ENCODE results near the gene C1orf87.
"Not testable (repeated sequence)": the region's sequence is repeated elsewhere in the genome, so short reads cannot be mapped to it uniquely, and the experiment has no call there.

Gene C1orf87

DNA sequence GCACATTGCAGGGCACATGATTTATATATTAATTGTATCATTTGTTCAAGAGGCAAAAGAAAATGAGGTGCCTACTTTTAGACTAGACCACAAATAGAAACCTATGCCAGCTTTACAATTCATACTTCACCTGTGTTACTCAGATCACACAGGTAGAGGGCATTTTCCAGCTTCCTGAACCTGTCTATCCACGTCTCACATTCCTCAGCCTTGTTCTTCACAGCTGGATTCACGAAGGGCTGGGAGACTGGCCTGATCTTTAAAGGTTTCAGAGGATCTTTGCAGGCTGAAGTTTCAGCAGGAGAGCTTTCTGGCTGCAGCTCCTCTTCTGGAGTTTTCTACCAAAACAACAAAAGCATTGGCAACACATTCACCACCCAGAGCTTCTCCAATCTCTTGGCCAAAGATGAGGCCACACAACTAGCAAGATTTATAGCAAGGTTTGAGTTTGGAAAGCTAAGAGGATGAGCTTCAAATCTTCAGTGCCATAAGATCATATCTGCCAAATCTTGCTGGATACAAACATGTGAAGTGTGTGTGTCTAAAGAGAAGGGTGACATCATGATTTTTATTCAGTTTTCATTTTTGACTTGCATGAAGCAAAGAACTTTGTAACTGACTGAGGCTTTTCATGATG is 76.0 kb downstream of the C1orf87 start:
- no peak for DNase-seq (ENCODE audit: low read depth in 4 of 4, low spot score in 1 of 4)

DNA sequence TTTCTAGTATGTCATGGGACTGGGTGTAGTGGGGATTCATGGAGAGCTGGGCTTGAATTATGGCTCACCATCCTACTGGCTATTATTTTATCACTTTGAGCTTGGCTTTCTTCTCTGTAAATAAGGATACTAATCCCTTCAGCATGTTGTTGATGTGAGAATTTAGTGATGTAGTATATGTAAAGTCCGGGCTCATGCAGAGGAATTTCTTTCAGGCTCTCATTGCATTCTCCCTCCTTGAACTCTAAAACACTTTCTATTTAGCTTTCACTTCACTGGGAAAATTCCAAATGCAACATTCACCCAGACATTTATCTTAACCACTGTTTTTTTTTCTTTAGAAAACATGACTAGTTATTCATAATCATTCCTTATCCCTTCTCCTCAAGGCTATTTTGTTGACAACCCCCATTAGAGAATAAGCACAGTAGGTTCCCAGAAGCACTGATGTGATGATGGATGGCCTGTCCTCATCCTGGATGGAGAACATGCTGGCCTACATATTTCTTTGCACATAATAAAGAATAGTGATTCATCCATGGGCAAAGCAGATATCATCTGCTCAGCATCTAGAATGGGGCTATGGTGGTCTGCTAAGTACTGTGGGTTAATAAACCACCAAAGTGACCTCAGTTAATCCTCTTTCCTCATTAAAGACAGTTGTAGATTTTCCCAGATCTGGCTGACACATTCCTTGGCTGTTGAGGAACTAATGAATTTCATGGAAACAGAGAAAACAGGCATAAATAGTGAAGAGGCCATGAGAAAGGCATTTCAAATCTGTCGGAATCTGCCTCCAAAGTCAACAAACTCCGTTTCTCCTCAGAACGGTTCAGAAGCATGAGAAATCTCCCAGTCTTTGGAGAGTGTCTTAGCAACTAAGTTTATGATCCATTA is 79.0 kb downstream of the C1orf87 start:
- DNase-seq (ENCODE audit: low read depth in 4 of 4, low spot score in 1 of 4), result no peak

DNA sequence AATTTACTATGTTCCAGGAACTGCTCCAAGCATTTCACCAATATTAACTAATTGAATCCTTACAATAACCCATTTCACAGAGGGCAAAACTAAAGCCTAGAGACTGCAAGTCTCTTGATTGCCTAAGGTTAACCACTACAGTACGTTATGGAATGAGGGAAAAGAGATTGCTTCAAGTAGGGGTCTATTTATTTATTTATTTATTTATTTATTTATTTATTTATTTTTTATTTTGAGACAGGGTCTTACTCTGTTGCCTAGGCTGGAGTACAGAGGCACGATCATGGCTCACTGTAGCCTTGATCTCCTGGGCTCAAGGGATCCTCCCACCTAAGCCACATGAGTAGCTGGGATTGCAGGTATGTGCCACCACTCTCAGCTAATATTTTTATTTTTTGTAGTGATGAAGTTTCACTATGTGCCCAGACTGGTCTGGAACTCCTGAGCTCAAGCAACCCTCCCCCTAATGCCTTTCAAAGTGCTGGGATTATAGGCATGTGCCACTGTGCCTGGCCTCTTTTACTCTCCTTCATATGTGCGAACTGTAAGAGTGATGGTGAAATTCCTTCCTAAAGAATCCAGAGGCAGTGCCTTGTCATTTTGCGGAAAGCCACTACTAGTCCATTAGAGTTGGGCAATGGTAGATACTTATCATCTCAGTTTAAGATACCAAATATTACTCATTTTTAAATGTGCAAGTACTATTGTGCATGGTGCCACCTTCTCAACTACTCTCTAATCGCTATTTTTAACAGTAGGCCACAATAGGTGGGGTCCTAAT is 81.3 kb downstream of the C1orf87 start:
- no peak for DNase-seq (ENCODE audit: low read depth in 4 of 4, low spot score in 1 of 4)

DNA sequence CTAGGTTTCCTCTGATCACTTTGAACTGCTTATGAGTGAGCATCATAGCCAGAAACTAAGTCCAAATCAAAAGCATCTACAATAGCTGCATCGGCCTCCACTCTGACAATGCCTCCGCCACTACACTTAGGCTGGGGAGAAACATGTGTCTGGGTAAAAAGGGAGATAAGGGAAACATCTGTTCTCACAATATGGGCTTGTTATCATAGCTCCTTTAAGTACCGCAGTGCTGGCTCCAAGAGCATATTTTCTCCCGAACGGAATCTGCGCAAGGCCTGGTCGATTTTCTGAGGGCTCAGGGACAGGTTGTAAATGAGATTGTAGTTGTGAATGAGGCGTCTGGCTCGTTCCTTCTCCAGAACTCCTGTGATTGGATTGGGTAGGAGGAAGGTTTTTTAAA is 83.1 kb downstream of the C1orf87 start:
- no peak for DNase-seq (ENCODE audit: low read depth in 4 of 4, low spot score in 1 of 4)

DNA sequence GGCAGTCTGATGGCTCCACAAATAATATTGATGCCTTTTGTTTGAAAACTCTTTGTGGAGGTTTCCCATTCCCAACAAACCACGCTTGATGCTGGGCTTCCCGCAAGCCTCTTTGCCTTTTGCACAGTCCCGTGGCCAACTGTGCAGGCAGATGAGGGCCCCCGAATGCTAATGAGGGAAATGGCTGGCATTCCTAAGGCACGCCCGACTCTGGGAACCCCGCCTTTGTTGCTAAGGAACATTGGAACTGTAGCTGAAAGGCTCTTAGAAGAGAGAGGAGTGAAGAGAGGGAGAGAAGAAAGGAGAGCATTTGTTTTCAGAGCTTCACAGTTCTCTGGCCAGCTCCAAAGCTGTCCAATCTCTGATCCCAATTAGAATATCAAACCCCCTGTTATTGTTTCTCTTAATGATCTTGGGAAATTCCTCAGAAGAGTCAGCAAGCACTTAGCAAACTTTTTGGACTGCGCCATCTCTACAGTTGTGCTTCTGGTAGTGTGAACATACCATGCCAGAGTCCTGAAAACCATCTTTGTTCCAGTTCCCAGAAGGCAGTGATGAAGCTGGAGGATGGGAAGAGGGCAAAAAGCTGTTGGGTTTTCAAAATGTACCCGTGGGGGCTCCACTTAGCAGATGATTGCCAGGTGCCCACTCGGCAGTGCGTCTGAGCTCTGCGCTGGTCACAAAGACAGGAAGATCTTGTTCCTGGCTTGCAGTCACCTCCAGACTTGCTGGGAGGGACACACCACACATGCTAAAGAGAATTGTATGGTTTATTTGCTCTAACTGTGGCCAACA is 86.9 kb downstream of the C1orf87 start:
- DNase-seq (ENCODE audit: low read depth in 4 of 4, low spot score in 1 of 4), result no peak

DNA sequence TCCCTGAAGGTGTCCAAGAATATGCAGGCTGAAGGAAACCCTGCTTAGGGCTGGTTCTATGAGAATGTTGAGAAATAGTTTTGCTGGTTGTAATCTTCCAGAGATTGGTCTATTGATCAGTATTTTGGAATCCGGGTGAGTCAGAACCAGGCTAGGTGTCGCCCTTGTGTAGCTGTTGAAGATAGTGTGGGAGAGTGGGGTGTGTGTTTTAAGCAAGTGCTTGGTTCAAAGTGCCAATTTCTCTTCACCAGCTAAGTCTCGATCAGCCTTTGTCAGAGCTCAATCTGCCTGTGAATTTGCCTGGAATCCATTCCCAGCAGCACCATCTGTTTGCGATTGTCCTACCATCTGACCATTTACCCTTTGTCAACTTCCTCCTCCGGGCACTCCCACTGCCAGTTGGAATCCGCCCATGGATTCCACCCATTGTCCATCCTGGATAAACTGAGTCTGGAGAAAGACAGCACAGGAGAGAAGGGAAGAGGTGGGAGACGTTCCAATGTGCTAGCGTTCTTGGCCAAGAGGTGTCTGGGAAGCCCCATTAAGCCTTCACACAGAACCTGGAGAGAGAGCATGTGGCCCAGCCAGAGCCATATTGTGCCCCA is 87.6 kb downstream of the C1orf87 start:
- no peak for DNase-seq (ENCODE audit: low read depth in 4 of 4, low spot score in 1 of 4)

DNA sequence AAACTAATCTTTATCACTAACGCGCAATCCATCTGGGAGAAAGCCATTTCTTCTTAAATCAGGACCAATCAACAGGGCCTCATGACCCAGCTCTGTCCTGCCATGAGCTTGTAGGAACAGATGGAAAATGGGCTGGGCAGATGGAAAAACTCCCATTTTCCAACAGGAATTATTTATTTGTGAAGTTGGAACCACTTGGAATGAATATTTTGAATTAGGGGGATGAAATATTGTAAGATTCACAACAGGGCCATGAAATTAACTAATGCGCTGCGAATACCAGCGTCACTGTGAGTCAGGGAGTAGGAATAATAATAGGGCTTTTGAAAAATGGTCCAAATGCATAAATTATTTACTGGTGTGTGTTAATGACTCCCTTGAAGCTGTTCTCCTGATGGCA is 93.9 kb downstream of the C1orf87 start:
- no peak for DNase-seq (ENCODE audit: low read depth in 4 of 4, low spot score in 1 of 4)

GRCh38 chr1:59978511-59978910 is 95.1 kb downstream of the C1orf87 start:
- no peak for DNase-seq (ENCODE audit: low read depth in 4 of 4, low spot score in 1 of 4)

DNA sequence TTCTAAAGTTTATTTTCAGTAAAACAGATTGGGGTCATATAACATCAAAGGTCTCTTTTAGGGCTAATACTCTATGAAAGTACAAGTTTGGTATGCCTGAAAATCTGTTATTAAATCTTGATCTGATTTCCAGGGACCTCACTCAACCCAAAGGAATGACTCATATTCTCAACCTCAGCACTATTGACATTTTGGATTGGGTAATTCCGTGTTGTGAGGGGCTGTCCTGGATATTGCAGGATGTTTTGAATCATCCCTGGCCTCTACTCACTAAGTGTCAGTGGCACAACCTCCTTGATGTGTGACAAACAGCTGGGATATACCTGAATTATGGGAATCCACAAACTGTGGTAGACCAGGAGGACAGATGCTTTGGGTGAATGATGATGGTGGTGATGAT is 95.5 kb downstream of the C1orf87 start:
- DNase-seq (ENCODE audit: low read depth in 4 of 4, low spot score in 1 of 4), result no peak

DNA sequence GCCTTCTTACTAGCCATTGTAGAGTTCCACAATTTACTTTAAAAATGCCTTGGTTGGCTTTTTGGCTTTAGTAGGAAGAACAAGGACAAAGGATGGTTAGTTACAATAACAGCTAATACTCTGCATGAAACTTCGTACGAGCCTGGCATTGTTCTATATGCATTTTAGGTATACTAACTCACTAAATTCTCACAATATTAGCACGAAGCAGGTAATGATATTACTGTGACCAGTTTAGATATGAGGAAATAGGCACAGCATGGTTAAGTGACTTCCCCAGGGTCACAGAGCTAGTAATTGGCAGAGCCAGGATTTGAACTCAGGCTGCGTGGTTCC is 96.5 kb downstream of the C1orf87 start:
- no peak for DNase-seq (ENCODE audit: low read depth in 4 of 4, low spot score in 1 of 4)

GRCh38 chr1:59976194-59977074 is 97.1 kb downstream of the C1orf87 start:
- DNase-seq (ENCODE audit: low read depth in 4 of 4, low spot score in 1 of 4), result peak; percentile 22 to 39 (median 30)

DNA sequence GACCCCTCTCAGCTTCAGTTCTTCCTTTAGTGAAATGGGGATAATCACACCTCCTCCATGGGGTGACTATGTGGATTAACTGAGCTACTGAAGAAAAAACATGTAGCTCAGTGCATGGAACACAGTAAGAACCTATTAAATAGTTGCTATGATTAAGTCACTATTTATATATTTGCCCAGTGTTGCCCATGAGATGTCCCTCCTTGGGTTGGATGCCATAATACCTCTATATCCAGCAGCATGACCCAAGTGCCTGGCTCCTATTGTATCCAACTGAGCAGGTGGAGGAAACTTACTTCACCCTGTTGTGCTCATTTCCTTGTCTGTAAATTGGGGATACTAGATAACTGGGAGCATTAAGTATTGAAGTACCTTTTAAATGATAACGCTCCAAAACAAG is 99.9 kb downstream of the C1orf87 start:
- no peak for DNase-seq (ENCODE audit: low read depth in 4 of 4, low spot score in 1 of 4)

DNA sequence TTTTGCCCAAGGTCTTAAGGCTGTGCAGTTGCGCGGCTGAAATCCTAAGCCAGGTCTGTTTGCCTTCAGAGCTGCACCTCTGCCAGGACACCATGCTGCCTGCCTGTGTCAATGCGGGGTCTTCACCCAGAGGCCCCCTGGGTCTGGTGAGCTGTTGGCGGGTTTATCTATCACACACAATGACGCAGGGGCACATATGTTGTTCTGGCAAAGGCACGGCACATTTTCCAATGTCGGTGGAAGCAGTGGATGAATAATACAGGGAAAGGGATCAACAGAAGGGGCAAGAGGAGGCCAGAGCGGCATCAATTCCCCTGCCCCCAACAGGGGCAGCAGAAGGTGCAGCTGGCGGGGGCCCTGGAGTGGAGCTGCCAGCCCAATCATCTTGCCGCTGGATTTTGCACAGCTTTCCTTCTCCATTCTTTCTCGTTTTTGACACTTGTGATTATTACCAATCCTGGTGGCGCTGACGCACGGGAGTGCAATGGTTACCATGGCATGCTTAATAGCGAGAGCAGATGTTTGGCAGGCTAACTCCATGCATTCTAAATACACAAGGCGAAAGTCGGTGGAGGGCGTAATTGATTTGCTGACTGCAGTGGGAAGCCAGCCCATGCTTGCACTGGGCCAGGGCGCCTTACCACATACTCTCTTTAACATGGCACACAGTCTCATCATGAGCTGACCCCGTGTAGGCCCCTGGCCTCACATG is 101.2 kb downstream of the C1orf87 start:
- no peak for DNase-seq (ENCODE audit: low read depth in 4 of 4, low spot score in 1 of 4)

- DNase-seq (ENCODE audit: low read depth in 4 of 4, low spot score in 1 of 4), result peak; percentile 18 to 30 (median 22)
These were observed 102.1 kb downstream of the C1orf87 start for GRCh38 chr1:59971464-59971911.

- not testable (repeated sequence) for DNase-seq (ENCODE audit: low read depth in 4 of 4, low spot score in 1 of 4)
These were observed 103.9 kb downstream of the C1orf87 start for GRCh38 chr1:59969542-59970175.

DNA sequence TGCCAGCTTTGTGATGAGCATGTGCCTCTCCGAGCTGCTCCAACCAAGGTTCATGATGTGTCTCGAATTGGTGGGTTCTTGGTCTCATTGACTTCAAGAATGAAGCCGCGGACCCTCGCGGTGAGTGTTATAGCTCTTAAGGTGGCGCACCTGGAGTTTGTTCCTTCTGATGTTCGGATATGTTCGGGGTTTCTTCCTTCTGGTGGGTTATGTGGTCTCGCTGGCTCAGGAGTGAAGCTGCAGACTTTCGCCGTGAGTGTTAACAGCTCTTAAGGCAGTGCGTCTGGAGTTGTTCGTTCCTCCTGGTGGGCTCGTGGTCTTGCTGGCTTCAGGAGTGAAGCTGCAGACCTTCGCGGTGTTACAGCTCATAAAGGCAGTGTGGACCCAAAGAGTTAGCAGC is 104.8 kb downstream of the C1orf87 start:
- not testable (repeated sequence) for DNase-seq (ENCODE audit: low read depth in 4 of 4, low spot score in 1 of 4)

- DNase-seq (ENCODE audit: low read depth in 4 of 4, low spot score in 1 of 4), result no peak
These were observed 105.8 kb downstream of the C1orf87 start for GRCh38 chr1:59967780-59968179.

DNA sequence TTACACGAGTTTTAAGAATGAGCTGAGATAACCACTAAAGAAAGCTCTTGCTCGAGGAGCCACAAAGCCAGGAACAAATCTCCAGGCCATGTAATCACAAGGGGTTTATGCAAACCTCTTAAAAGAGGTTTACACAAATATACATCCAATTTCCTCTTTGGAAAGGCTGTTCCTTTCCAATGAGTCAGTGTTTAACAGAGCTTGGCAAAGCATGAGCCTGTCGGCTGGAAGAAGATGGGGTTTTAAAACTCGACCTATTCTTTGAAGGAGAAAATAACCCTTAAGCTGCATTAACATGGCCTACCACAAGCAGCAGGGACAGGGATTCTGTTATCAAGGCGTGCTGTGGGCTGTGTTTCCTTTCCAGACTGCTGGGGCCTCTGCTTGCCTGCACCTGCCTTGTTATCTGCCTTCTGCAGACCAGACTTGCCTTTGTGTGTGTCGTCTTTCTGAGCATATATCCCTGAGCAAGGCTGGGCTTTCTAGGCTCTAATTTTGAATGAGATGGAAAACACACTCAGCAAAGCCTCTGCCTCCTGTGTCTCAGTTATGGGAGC is 106.4 kb downstream of the C1orf87 start:
- DNase-seq (ENCODE audit: low read depth in 4 of 4, low spot score in 1 of 4), result no peak

All from stimulated activated CD4-positive, alpha-beta T cell treated with anti-CD3 and anti-CD28 coated beads, Interleukin-1b, Interleukin-23, amount 100 ng/mL, for 24 hours (primary cell).